Right ventricle myocardium superior (tissue), 1 donor: ENCODE results near the gene CABLES2. TPM values are rescaled to one million over a fixed set of nuclear protein-coding genes. Genes with fewer than 3 reads are reported as not detected.

Experiments used
- ATAC-seq: fragments of 200-7000 bp; cut with Tn5 transposase; one replicate; pipeline ENCODE4 v1.9.1; 2020; ENCODE audit warnings: mild to moderate bottlenecking; ENCODE audit not compliant: poor library complexity
- DNase-seq: peaks from one replicate; pipeline ENCODE4 v3.0.0-alpha.2; 2020
- intact Hi-C: fragments of 100-400 bp; cut with DNase I; formaldehyde crosslinking; loops from one replicate; pipeline ENCODE4 v1.11.2; 2022
- total RNA-seq: library from RNA; stranded (reverse); fragmentation: NEBNext Ultra II Directional; extraction: Animal tissue kit (Norgen Biotek cat#: 25700); gene quantifications from one replicate; pipeline ENCODE4 v1.2.1, GENCODE V29; 2021
- donor health status: DM: no; HTN: yes; CAD: no; lungs with severe emphysema.

CABLES2 gene
- total RNA-seq, 1 donor from 2014 or later, result 15.0 TPM

- intact Hi-C loops, result no loop called here
- DNase-seq, result no peak
- no peak for ATAC-seq
Observed at GRCh38 chr20:62345681-62346370, 61.3 kb downstream of the CABLES2 start.

GRCh38 chr20:62344782-62345181, 62.3 kb downstream of the CABLES2 start:
- intact Hi-C loops, result no loop called here
- no peak for ATAC-seq
- DNase-seq, result peak; percentile 31

- ATAC-seq (no peak), DNase-seq (no peak)
- intact Hi-C loops, result no loop called here
Observed at GRCh38 chr20:62344092-62344491, 63.0 kb downstream of the CABLES2 start.

- ATAC-seq (no peak), DNase-seq (no peak)
- intact Hi-C loops, result no loop called here
Observed at GRCh38 chr20:62342910-62343309, 64.2 kb downstream of the CABLES2 start.

- ATAC-seq (no peak), DNase-seq (no peak)
- intact Hi-C loops, result no loop called here
Observed at GRCh38 chr20:62339647-62340062, 67.4 kb downstream of the CABLES2 start.

Other genes with a start within 250 kb of the CABLES2 start
- gene MTG2, start 224.3 kb downstream of the CABLES2 start, total RNA-seq, result 20.8 TPM
- gene HRH3, start 187.0 kb downstream of the CABLES2 start, total RNA-seq, result not detected
- 52.3 TPM for gene OSBPL2, start 168.8 kb downstream of the CABLES2 start, total RNA-seq
- gene ADRM1, start 104.3 kb downstream of the CABLES2 start, total RNA-seq, result 68.5 TPM
- gene LAMA5, start 40.0 kb downstream of the CABLES2 start, total RNA-seq, result 79.6 TPM
- 732 TPM for gene RPS21, start 20.2 kb downstream of the CABLES2 start, total RNA-seq
- not detected for gene RBBP8NL, start 20.3 kb upstream of the CABLES2 start, total RNA-seq
- gene GATA5, start 68.7 kb upstream of the CABLES2 start, total RNA-seq, result 1.7 TPM
- 12.1 TPM for gene SLCO4A1, start 235.2 kb upstream of the CABLES2 start, total RNA-seq